ENCODE data around the gene TMEM272. TPM values are rescaled to one million over a fixed set of nuclear protein-coding genes. Genes with fewer than 3 reads are reported as not detected.

The TMEM272 gene
- total and polyA plus RNA-seq, 9 of the 15 experiments (the other 6 are each of a cell fraction or from before 2014, with no cell fraction given) = 0.04 to 0.16 (median 0.06) TPM; not detected in 2

DNA sequence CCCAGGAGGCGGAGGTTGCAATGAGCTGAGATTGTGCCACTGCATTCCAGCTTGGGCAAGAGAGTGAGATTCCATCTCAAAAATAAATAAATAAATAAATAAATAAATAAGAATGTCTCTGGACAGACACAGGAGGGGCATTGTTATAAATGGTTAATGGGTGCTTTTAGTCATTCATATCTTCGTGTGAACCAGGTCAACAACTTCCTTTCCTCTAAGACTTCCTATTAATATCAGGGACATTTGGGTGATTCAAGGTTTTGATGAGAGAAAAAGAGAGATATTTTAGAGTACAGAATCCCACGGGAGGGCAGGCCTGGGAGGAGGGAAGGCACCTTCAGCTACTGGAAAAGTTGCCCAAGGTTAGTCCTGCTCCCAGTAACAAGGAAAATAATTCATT is 64.9 kb downstream of the TMEM272 start:
- H3K9me1 ChIP-seq (ENCODE audit: control insufficient read depth, insufficient read depth, low read length) = no peaks in the 10 kb centered on the region
- CTCF ChIA-PET (ENCODE audit: low intra/inter-chr PET ratio) = no interaction called here

More for the DNA sequence above, 64.9 kb downstream of the TMEM272 start:
- ATAC-seq (no peak), DNase-seq (ENCODE audit: extremely low read depth in 1 of 4, low spot score in 3 of 4) (no peak), FAIRE-seq (no peak)
- intact Hi-C loops (cut with micrococcal nuclease) = no loop called here
- Histone ChIP-seq H4K20me1 (replicated peaks; ENCODE audit: control insufficient read depth, insufficient read depth, low read length) (no peaks in the 10 kb centered on the region), H3K27me3 (ENCODE audit: control insufficient read depth in 2 of 2, insufficient read depth in 2 of 2, low read length in 2 of 2) (peaks cover 0 to 20% of the 10 kb centered on the region in 2 experiments; a peak in 3 of 5 replicates), H3K27ac (ENCODE audit: extremely low read depth, low read depth, low read length) (no peak overlapping the region), H3K9me3 (replicated peaks; ENCODE audit: control insufficient read depth, insufficient read depth, low read depth, low read length) (no peaks in the 10 kb centered on the region), H3K79me2 (ENCODE audit: control insufficient read depth, insufficient read depth, low read length) (no peaks in the 10 kb centered on the region), H3K9ac (ENCODE audit: insufficient read depth in 1 of 2, low read depth in 2 of 2, low read length in 2 of 2) (no peak overlapping the region), H3K4me2 (ENCODE audit: insufficient read depth, low read length) (no peak overlapping the region), H3K4me1 (replicated peaks in 1 of 2; ENCODE audit: control insufficient read depth in 2 of 2, insufficient read depth in 2 of 2, low read length in 2 of 2) (no peaks in the 10 kb centered on the region; a peak in 2 of 5 replicates), H3K36me3 (ENCODE audit: control insufficient read depth, insufficient read depth, low read length) (no peaks in the 10 kb centered on the region), H2AFZ (ENCODE audit: low read depth, low read length) (no peak overlapping the region), H3K4me3 (no peak overlapping the region)
- POLR2A ChIA-PET = no interaction called here
- TF ChIP-seq ZNF224 (CRISPR knock-in tag; IDR thresholded peaks at IDR 0.05) = no peak
- TF ChIP-seq ILK (tag; IDR thresholded peaks at IDR 0.05; ENCODE audit: borderline replicate concordance, low read depth) = no peak
- no peak for TF ChIP-seq MXI1 (IDR thresholded peaks at IDR 0.05; ENCODE audit: low read depth, low read length)
- TF ChIP-seq ZNF124 (CRISPR knock-in tag; IDR thresholded peaks at IDR 0.05) = no peak
- TF ChIP-seq CXXC5 (CRISPR knock-in tag; IDR thresholded peaks at IDR 0.05) = no peak
- TF ChIP-seq, protein P1, sequence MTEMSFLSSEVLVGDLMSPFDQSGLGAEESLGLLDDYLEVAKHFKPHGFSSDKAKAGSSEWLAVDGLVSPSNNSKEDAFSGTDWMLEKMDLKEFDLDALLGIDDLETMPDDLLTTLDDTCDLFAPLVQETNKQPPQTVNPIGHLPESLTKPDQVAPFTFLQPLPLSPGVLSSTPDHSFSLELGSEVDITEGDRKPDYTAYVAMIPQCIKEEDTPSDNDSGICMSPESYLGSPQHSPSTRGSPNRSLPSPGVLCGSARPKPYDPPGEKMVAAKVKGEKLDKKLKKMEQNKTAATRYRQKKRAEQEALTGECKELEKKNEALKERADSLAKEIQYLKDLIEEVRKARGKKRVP (CRISPR knock-in tag; IDR thresholded peaks at IDR 0.05) = no peak
- TF ChIP-seq ZNF212 (CRISPR knock-in tag; IDR thresholded peaks at IDR 0.05) = no peak
- TF ChIP-seq GATA2 (CRISPR knock-in tag; IDR thresholded peaks at IDR 0.05) = no peak
- no peak for TF ChIP-seq MEIS2 (IDR thresholded peaks at IDR 0.05; ENCODE audit: partially characterized antibody)
- no peak for TF ChIP-seq TARDBP (IDR thresholded peaks at IDR 0.05)
- TF ChIP-seq, protein P2, sequence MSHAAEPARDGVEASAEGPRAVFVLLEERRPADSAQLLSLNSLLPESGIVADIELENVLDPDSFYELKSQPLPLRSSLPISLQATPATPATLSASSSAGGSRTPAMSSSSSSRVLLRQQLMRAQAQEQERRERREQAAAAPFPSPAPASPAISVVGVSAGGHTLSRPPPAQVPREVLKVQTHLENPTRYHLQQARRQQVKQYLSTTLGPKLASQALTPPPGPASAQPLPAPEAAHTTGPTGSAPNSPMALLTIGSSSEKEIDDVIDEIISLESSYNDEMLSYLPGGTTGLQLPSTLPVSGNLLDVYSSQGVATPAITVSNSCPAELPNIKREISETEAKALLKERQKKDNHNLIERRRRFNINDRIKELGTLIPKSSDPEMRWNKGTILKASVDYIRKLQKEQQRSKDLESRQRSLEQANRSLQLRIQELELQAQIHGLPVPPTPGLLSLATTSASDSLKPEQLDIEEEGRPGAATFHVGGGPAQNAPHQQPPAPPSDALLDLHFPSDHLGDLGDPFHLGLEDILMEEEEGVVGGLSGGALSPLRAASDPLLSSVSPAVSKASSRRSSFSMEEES (CRISPR knock-in tag; IDR thresholded peaks at IDR 0.05) = no peak
- TF ChIP-seq WHSC1 (IDR thresholded peaks at IDR 0.05; ENCODE audit: low read length) = no peak
- TF ChIP-seq NONO (IDR thresholded peaks at IDR 0.05; ENCODE audit: low read depth in 2 of 2, low read length in 1 of 2) = no peak
- TF ChIP-seq HNRNPUL1 (IDR thresholded peaks at IDR 0.05; ENCODE audit: low read length) = no peak
- TF ChIP-seq ZNF384 (IDR thresholded peaks at IDR 0.05; ENCODE audit: low read depth, low read length) = no peak
- TF ChIP-seq SREBF1 (IDR thresholded peaks at IDR 0.05; ENCODE audit: borderline replicate concordance, low read depth, low read length) = no peak
- TF ChIP-seq, protein P3, sequence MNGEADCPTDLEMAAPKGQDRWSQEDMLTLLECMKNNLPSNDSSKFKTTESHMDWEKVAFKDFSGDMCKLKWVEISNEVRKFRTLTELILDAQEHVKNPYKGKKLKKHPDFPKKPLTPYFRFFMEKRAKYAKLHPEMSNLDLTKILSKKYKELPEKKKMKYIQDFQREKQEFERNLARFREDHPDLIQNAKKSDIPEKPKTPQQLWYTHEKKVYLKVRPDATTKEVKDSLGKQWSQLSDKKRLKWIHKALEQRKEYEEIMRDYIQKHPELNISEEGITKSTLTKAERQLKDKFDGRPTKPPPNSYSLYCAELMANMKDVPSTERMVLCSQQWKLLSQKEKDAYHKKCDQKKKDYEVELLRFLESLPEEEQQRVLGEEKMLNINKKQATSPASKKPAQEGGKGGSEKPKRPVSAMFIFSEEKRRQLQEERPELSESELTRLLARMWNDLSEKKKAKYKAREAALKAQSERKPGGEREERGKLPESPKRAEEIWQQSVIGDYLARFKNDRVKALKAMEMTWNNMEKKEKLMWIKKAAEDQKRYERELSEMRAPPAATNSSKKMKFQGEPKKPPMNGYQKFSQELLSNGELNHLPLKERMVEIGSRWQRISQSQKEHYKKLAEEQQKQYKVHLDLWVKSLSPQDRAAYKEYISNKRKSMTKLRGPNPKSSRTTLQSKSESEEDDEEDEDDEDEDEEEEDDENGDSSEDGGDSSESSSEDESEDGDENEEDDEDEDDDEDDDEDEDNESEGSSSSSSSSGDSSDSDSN (IDR thresholded peaks at IDR 0.05; ENCODE audit: borderline replicate concordance in 1 of 2, low read depth in 2 of 2, low read length in 2 of 2) = no peak
- no peak for TF ChIP-seq STAT5B (CRISPR knock-in tag; IDR thresholded peaks at IDR 0.05)
- TF ChIP-seq TCF7L2 (IDR thresholded peaks at IDR 0.05; ENCODE audit: low read depth, low read length) = no peak
- WGBS (ENCODE audit: insufficient coverage, low coverage, missing lambda C conversion rate) = 5% methylated on average over 2 of the region's 3 CpGs
- in situ Hi-C loops (cut with MboI) = no loop called here
- no TSS peak for BruUV-seq (replicated peaks)
